ENCODE results near the gene MYO9B.
A peak's percentile ranks its signal among the peaks of the same experiment; 100 is the strongest.
"Not testable (repeated sequence)": the region's sequence is repeated elsewhere in the genome, so short reads cannot be mapped to it uniquely, and the experiment has no call there.

Gene MYO9B

GRCh38 chr19:17113127-17113785 lies 37.7 kb downstream of the MYO9B start:
- no peak for DNase-seq (ENCODE audit: low read depth, low spot score)

DNA sequence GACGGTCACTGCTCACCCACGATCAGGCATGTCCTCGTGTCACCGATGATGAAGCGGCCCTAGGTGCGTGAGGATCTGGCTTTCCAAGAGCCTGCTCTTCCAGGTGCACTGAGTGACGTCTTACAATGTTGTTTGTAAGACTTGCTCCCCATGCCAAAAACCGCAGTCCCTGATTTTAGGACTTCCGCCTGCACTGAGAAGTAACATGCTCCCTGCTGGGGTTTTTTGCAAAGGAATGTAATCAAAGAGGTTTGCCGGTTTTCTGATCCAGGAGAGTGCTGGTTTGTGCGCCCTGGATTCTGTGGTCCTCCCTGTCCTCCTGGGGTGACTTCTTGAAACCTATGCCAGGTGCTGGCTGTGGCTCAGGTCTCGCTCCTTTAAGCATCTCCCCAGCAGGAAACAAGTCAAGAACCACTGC lies 38.8 kb downstream of the MYO9B start:
- DNase-seq (ENCODE audit: low read depth, low spot score): peak; percentile 54

GRCh38 chr19:17116996-17117702 lies 41.6 kb downstream of the MYO9B start:
- no peak for DNase-seq (ENCODE audit: low read depth, low spot score)

DNA sequence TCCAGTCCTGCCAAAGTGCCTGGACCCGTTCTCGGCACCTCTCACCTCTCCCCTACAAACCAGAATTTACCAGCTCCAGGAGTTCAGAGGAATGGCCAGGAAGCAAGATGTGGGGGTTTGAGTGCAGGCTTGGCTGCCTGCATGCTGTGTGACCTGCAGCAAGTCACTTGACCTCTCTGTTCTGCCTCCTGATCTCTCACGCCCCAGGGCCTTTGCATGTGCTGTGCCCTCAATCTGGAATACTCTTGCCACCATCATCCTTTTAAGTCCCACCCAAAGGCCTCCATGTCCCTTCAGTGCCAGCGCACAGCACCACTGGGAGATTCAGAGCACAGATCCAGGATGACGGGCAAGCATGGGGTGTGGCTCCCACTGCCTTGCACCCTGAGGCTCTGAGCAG lies 43.4 kb downstream of the MYO9B start:
- peak; percentile 34 for DNase-seq (ENCODE audit: low read depth, low spot score)

- DNase-seq (ENCODE audit: low read depth, low spot score): no peak
Measured at GRCh38 chr19:17121736-17122293, 46.2 kb downstream of the MYO9B start.

DNA sequence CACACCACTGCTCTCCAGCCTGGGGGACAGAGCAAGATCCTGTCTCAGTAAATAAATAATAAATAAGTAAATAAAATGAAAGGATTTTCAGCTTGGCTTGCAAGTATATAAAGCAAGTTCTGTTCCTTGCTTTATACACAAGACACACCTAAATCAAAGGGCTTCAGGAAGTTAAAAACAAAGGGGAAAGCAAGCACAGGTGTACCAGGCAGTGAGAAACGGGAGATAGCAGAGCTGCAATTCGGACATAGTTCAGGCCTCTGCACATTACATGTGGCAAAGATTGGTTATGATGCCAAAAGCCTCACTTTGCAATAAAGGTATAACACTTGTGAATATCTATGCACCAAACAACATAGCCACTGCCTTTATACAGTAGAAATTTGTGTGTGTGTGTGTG lies 47.5 kb downstream of the MYO9B start:
- DNase-seq (ENCODE audit: low read depth, low spot score): no peak

DNA sequence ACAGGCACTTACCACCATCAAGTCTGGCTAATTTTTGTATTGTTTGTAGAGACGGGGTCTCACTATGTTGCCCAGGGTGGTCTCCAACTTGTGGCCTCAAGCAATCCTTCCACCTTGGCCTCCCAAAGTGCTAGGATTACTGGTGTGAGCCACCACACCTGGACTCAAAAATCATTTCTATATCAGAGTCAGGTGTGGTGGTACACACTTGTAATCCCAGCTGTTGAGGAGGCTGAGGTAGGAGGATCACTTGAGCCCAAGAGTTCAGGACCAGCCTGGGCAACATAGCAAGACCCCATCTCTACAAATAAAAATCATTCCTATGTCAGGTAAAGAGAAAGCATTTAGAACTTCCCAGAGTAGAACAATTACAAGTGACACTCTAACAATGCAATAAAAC lies 48.4 kb downstream of the MYO9B start:
- DNase-seq (ENCODE audit: low read depth, low spot score): no peak

- no peak for DNase-seq (ENCODE audit: low read depth, low spot score)
Measured at GRCh38 chr19:17125062-17125727, 49.6 kb downstream of the MYO9B start.

DNA sequence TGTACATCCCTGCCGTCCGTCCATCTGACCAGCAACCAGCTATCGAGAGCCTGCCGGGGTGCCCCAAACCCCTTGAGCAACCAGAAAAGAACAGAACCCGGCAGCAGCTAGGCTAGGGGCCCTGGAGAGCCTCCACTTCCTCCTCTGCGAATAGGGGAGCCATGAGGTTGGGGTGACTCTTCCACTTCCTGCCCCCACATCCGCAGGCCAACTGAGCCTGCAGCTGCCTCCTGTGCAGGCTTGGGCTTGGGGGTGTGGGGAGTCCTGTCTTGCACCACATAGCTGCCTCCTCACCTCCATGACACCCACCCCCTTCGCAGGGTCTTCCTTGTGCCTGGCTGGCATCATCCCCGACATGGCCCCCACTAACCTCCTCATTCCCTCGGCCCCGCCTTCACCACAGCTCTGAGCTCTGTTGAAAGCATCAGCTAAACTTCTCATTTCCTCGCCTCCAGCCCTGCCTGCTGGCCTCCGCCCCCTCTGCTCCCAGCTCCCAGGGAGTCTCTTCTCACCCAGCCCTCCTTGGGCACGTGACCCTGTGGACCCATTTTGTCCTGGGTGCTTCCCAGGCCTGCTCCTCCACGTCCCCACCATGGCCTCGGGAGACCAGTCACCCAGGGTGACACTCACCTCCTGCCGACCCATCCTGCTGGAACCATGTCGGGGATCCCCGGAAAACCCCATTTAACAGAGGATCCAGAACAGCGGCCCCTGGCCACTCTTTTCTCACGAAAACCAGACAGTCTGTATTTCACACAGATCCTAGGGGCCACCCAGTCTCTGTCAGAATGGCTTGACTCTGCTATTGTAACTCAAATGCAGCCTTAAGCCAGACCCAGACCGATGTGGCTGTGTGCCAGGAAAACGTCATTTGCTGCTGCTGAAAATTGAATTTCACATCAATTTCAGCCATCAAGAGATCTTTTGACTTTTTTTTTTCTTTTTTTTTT lies 50.4 kb downstream of the MYO9B start:
- DNase-seq (ENCODE audit: low read depth, low spot score): no peak

GRCh38 chr19:17127671-17128070 lies 52.1 kb downstream of the MYO9B start:
- DNase-seq (ENCODE audit: low read depth, low spot score): no peak

GRCh38 chr19:17128403-17128802 lies 52.8 kb downstream of the MYO9B start:
- no peak for DNase-seq (ENCODE audit: low read depth, low spot score)

DNA sequence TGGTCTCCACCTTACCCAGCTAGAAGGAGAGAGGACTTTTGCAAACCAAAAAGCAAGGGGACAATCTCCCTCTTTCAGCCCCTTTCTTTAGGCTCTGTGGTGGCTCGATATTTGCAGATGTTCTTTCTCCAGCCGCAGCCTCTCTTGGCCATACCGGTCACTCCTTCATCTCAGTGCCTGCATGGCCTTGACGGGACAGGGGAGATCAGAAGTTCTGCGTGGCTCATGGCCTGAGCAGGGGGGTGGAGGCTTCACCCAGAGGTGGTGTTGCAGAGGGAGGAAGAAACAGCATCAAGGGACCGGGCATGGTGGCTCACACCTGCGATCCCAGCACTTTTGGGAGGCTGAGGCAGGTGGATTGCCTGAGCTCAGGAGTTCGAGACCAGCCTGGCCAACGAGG lies 53.2 kb downstream of the MYO9B start:
- DNase-seq (ENCODE audit: low read depth, low spot score): no peak

- DNase-seq (ENCODE audit: low read depth, low spot score): no peak
Measured at GRCh38 chr19:17129377-17129776, 53.8 kb downstream of the MYO9B start.

DNA sequence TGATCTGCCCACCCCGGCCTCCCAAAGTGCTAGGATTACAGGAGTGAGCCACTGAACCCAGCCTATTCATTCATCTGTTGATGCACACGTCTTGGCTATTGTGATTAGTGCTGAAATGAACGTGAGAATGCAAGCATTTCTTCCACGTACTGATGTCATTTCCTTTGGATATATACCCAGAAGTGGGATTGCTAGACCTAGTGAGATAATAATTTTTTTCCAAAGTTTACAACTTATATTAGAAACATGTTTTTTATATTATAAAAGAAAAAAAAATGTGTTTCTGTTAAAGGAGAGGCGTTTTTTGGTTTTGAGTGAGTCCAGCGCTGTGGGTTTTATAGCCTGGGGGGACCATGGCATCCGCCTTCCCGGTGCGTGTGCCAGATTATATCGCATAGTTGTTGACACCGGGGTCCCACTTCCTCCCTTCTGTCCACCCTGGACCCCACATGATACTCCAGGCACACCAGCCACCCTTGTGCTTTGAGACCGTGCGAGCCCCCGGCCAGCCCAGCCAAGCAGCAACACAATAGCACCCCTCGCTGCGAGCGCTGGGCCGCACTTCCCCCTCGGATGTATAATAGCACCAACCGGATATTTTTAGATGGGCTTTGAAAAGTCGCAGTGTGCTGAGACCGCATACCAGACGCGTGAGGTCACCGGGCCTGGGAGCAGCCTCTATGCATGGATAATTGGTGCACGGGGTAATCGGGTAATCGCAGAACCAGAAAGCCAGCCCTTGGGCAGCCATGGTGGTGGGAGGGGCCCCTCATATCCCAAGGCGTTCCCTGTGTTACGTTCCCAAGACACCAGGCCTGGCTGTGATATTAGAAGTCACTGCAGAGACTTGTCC lies 59.6 kb downstream of the MYO9B start:
- DNase-seq (ENCODE audit: low read depth, low spot score): peak; percentile 99

DNA sequence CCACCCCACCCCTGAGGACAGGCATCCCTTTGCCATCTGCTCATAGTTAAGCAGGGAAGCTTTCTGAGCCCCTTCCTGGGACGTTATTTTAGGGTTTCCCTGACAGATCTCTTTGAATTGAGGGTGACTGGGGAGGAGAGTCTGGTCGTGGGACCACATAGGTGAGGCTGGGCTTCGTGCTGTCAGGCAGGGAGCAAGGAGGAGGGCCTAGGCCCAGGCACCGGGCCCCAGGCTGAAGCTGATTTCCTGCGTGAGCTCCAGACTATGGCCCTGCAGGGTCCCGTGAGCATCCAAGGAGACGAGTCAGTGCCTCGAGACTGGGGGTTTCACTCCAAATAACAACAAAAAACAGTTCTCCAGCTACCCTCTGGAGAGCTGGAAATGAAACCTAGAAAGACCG lies 60.4 kb downstream of the MYO9B start:
- DNase-seq (ENCODE audit: low read depth, low spot score): peak; percentile 46

GRCh38 chr19:17136617-17137016 lies 61.0 kb downstream of the MYO9B start:
- no peak for DNase-seq (ENCODE audit: low read depth, low spot score)

DNA sequence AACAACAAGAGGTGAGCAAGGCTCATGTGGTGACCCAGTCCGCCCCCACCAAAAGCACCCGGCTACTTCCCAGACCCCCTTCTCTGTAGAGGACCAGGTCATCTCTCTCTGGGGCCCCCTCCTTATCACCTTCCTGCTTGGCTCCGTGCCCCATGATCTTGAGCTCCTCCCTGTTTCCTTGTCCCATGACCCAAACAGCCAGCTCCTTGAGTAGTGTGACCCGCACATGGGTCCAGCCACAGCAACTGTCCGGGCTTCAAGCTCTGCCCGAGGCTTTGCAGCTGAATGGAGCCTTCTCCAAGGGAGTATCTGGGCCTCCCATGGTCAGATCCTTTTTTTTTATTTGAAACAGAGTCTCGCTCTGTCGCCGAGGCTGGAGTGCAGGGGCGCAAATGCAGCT lies 61.8 kb downstream of the MYO9B start:
- no peak for DNase-seq (ENCODE audit: low read depth, low spot score)

DNA sequence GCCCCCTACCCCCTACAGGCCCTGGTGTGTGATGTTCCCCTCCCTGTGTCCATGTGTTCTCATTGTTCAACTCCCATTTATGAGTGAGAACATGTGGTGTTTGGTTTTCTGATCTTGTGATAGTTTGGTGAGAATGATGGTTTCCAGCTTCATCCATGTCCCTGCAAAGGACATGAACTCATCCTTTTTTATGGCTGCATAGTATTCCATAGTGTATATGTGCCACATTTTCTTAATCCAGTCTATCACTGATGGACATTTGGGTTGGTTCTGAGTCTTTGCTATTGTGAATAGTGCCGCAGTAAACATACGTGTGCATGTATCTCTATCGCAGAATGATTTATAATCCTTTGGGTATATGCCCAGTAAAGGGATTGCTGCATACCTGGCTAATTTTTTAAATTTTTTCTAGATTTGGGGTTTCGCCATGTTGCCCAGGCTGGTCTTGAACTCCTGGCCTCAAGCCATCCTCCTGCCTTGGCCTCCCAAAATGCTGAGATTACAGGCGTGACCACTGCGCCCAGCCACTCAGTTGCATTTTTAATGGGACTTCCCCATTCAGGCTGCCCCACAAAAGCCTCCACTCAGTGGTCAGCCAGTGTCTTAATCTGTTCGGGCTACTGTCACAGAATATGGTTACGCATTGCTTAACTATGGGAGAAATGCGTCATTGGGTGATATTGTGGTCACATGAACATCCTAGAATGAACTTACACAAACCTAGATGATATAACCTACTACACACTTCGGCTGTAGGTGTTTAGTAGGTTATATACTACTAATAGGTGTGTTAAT lies 62.7 kb downstream of the MYO9B start:
- DNase-seq (ENCODE audit: low read depth, low spot score): not testable (repeated sequence)

DNA sequence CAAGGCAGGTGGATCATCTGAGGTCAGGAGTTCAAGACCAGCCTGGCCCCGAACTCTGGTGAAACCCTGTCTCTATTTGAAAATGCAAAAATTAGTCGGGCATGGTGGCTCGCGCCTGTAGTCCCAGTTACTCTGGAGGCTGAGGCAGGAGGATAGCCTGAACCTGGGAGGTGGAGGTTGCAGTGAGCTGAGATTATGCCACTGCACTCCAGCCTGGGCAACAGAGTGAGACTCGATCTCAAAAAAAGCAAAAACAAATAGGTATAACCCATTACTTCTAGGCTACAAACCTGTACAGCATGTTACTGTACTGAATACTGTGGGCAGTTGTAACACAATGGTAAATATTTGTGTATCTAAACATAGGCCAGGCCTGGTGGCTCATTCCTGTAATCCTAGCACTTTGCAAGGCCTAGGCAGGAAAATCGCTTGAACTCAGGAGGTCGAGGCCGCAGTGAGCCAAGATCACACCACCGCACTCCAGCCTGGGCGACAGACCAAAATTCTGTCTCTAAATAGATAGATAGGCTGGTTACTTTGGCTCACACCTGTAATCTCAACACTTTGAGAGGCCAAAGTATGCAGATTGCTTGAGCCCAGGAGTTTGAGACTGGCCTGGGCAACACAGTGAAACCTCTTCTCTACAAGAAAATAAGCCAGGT lies 63.5 kb downstream of the MYO9B start:
- DNase-seq (ENCODE audit: low read depth, low spot score): no peak

Measured in ELF-1 (cell line).